CD4-positive, alpha-beta T cell (primary cell): ENCODE results near the gene PTPRS. TPM values are rescaled to one million over a fixed set of nuclear protein-coding genes. Genes with fewer than 3 reads are reported as not detected.

Experiments used
- ATAC-seq: fragments of 200-7000 bp; cut with Tn5 transposase; one replicate; pipeline ENCODE4 v1.10.0; 2022; ENCODE audit warnings: mild to moderate bottlenecking; ENCODE audit not compliant: poor library complexity
- CTCF ChIA-PET: fragments of 350-600 bp; sonication (Branson Sonifier 250); formaldehyde crosslinking; loops from one replicate; lab custom pipeline; 2021; ENCODE audit warnings: antibody characterized with exemption, inconsistent platforms; lab: Charles Lee
- POLR2A ChIA-PET: fragments of 350-600 bp; sonication (Branson Sonifier 250); formaldehyde crosslinking; loops from one replicate; lab custom pipeline; 2021; ENCODE audit warnings: antibody characterized with exemption, inconsistent platforms; lab: Charles Lee
- DNase-seq, 14 experiments: peaks; one replicate each; pipeline ENCODE4 v3.0.0-alpha.2; 2013 to 2020; ENCODE audit warnings: mixed read lengths in 2 of 14
- H3K27ac ChIP-seq, 2 donors: one replicate each; pipeline versions ENCODE4 v1.5.1 to v1.7.0; 2013; ENCODE audit warnings: low read length in 2 of 2, low read depth in 1 of 2, mild to moderate bottlenecking in 1 of 2
- H3K27me3 ChIP-seq, 2 experiments: 1 replicate in 1 of 2; 2 replicates in 1 of 2; pipeline versions ENCODE4 v1.6.1 to v1.7.0; 2013; ENCODE audit warnings: low read length in 2 of 2, control low read depth in 1 of 2, mild to moderate bottlenecking in 1 of 2, moderate library complexity in 1 of 2; ENCODE audit not compliant: insufficient read depth in 2 of 2, control insufficient read depth in 1 of 2
- H3K36me3 ChIP-seq: one replicate; pipeline ENCODE4 v1.6.1; 2013; ENCODE audit warnings: low read length, control low read depth; ENCODE audit not compliant: insufficient read depth
- H3K4me1 ChIP-seq: one replicate; pipeline ENCODE4 v1.6.1; 2013; ENCODE audit warnings: low read length, control low read depth; ENCODE audit not compliant: insufficient read depth
- H3K4me3 ChIP-seq: one replicate; pipeline ENCODE4 v1.5.1; 2013; ENCODE audit warnings: mild to moderate bottlenecking, low read length, moderate library complexity
- H3K9me3 ChIP-seq, 2 experiments: 1 replicate in 1 of 2; 2 replicates in 1 of 2; pipeline versions ENCODE4 v1.6.1 to v1.7.0; 2013; ENCODE audit warnings: low read length in 2 of 2, mild to moderate bottlenecking in 2 of 2, control low read depth in 1 of 2, moderate library complexity in 1 of 2; ENCODE audit not compliant: control insufficient read depth in 1 of 2, insufficient read depth in 1 of 2
- H3K27ac Mint-ChIP-seq: one replicate; pipeline ENCODE4 v1.8.0; 2020; ENCODE audit warnings: mixed read lengths
- H3K27me3 Mint-ChIP-seq: one replicate; pipeline ENCODE4 v1.8.0; 2021; ENCODE audit warnings: mixed read lengths
- H3K36me3 Mint-ChIP-seq: one replicate; pipeline ENCODE4 v1.8.0; 2021; ENCODE audit warnings: low read depth, mixed read lengths
- H3K4me1 Mint-ChIP-seq: one replicate; pipeline ENCODE4 v1.8.0; 2021; ENCODE audit warnings: low read depth, mixed read lengths
- H3K4me3 Mint-ChIP-seq: one replicate; pipeline ENCODE4 v1.8.0; 2020; ENCODE audit warnings: mild to moderate bottlenecking, mixed read lengths
- H3K9me3 Mint-ChIP-seq: one replicate; pipeline ENCODE4 v1.8.0; 2020; ENCODE audit warnings: mixed read lengths
- CTCF ChIP-seq: fragments of 200-600 bp; IDR thresholded peaks from one replicate; pipeline ENCODE4 v1.8.0; 2022; ENCODE audit warnings: antibody characterized with exemption, mild to moderate bottlenecking
- intact Hi-C, 2 experiments: fragments of 100-400 bp; cut with DNase I in 1 of 2; cut with micrococcal nuclease in 1 of 2; formaldehyde crosslinking; loops; one replicate each; pipeline versions ENCODE4 v1.15.1 to v1.9.0; 2023 to 2025; cut with DNase I, micrococcal nuclease
- total RNA-seq, 174 experiments: library from RNA in 2 of 174; stranded (reverse) in 2 of 174; gene quantifications; one replicate each; pipeline ENCODE4 v1.2.3 and lab custom pipeline; 2021 to 2026

Gene PTPRS
- total RNA-seq, 2 experiments from 2014 or later = 5.3 to 6.3 TPM

- H3K4me1 Mint-ChIP-seq = no peaks in the 10 kb centered on the region
- H3K4me3 ChIP-seq = no peak overlapping the region
- H3K9me3 ChIP-seq = peaks cover 0 to 13% of the 10 kb centered on the region in 2 experiments
- H3K36me3 ChIP-seq = no peaks in the 10 kb centered on the region
- no peak overlapping the region for H3K27ac Mint-ChIP-seq
- H3K36me3 Mint-ChIP-seq = no peaks in the 10 kb centered on the region
- no peak overlapping the region for H3K4me3 Mint-ChIP-seq
- ATAC-seq (no peak), DNase-seq (no peak)
- intact Hi-C loops = no loop called here
- ChIA-PET CTCF (no interaction called here), POLR2A (no interaction called here)
- H3K27me3 ChIP-seq = peaks cover 0 to 3% of the 10 kb centered on the region in 2 experiments
- H3K27ac ChIP-seq = no peak overlapping the region
- no peaks in the 10 kb centered on the region for H3K9me3 Mint-ChIP-seq
- no peak for TF ChIP-seq CTCF
- H3K4me1 ChIP-seq = no peaks in the 10 kb centered on the region
- H3K27me3 Mint-ChIP-seq = peaks cover 17% of the 10 kb centered on the region
Observed at GRCh38 chr19:5314012-5314906, 26.4 kb downstream of the PTPRS start.

- ATAC-seq = no peak
- no peak overlapping the region for H3K4me3 ChIP-seq
- H3K9me3 Mint-ChIP-seq = no peaks in the 10 kb centered on the region
- peaks cover 0 to 13% of the 10 kb centered on the region in 2 experiments for H3K9me3 ChIP-seq
- DNase-seq = no peak
- H3K27ac ChIP-seq = no peak overlapping the region
- peaks cover 11% of the 10 kb centered on the region for H3K27me3 Mint-ChIP-seq
- peaks cover 0 to 3% of the 10 kb centered on the region in 2 experiments for H3K27me3 ChIP-seq
- CTCF ChIA-PET = no interaction called here
- no peaks in the 10 kb centered on the region for H3K4me1 ChIP-seq
- H3K4me1 Mint-ChIP-seq = no peaks in the 10 kb centered on the region
- intact Hi-C loops = no loop called here
- H3K27ac Mint-ChIP-seq = no peak overlapping the region
- POLR2A ChIA-PET = no interaction called here
- no peak overlapping the region for H3K4me3 Mint-ChIP-seq
- H3K36me3 Mint-ChIP-seq = no peaks in the 10 kb centered on the region
- H3K36me3 ChIP-seq = no peaks in the 10 kb centered on the region
- TF ChIP-seq CTCF = no peak
Observed at GRCh38 chr19:5313307-5313706, 27.3 kb downstream of the PTPRS start.

GRCh38 chr19:5312058-5312457, 28.6 kb downstream of the PTPRS start:
- H3K27ac ChIP-seq = no peak overlapping the region
- peaks cover 0 to 3% of the 10 kb centered on the region in 2 experiments for H3K27me3 ChIP-seq
- H3K9me3 ChIP-seq = peaks cover 0 to 13% of the 10 kb centered on the region in 2 experiments
- no peaks in the 10 kb centered on the region for H3K4me1 Mint-ChIP-seq
- H3K4me3 Mint-ChIP-seq = no peak overlapping the region
- H3K27me3 Mint-ChIP-seq = peaks cover 10% of the 10 kb centered on the region
- no peaks in the 10 kb centered on the region for H3K4me1 ChIP-seq
- no peaks in the 10 kb centered on the region for H3K9me3 Mint-ChIP-seq
- no peak for DNase-seq
- ATAC-seq = no peak
- POLR2A ChIA-PET = no interaction called here
- CTCF ChIA-PET = no interaction called here
- H3K36me3 ChIP-seq = no peaks in the 10 kb centered on the region
- no peak for TF ChIP-seq CTCF
- H3K27ac Mint-ChIP-seq = no peak overlapping the region
- no peak overlapping the region for H3K4me3 ChIP-seq
- intact Hi-C loops = no loop called here
- no peaks in the 10 kb centered on the region for H3K36me3 Mint-ChIP-seq
